Mesothelial cell of epicardium (in vitro differentiated cells): Measurements from ENCODE around the gene ZNF143. TPM values are rescaled to one million over a fixed set of nuclear protein-coding genes. Genes with fewer than 3 reads are reported as not detected.

Experiments used
- DNase-seq, 2 experiments: peaks; one replicate each; pipeline ENCODE4 v3.0.0; 2021; ENCODE audit warnings: low spot score in 2 of 2; ENCODE audit not compliant: unreplicated experiment in 2 of 2
- H3K27ac Mint-ChIP-seq: 2 replicates; pipeline ENCODE4 v1.8.0; 2021; ENCODE audit warnings: mixed read lengths
- H3K27me3 Mint-ChIP-seq: 2 replicates; pipeline ENCODE4 v1.8.0; 2021; ENCODE audit warnings: low read depth, mixed read lengths
- H3K36me3 Mint-ChIP-seq: 2 replicates; pipeline ENCODE4 v1.8.0; 2021; ENCODE audit warnings: mixed read lengths
- H3K4me1 Mint-ChIP-seq: 2 replicates; pipeline ENCODE4 v1.8.0; 2021; ENCODE audit warnings: mixed read lengths
- H3K4me3 Mint-ChIP-seq: 2 replicates; pipeline ENCODE4 v1.8.0; 2021; ENCODE audit warnings: mild to moderate bottlenecking, moderate library complexity, mixed read lengths
- H3K9me3 Mint-ChIP-seq: 2 replicates; pipeline ENCODE4 v1.8.0; 2021; ENCODE audit warnings: mixed read lengths
- total RNA-seq: library from RNA; stranded (reverse); gene quantifications from 3 replicates; pipeline ENCODE4 v1.2.1, GENCODE V29; 2021
- TF ChIP-seq, protein P1 (sequence below): fragments of 200-600 bp; sonication (generic); IDR thresholded peaks from one replicate; pipeline ENCODE4 v1.5.0; 2021; ENCODE audit warnings: antibody characterized with exemption; ENCODE audit not compliant: unreplicated experiment

Gene ZNF143
- total RNA-seq, 1 donor from 2014 or later: 29.1 TPM

GRCh38 chr11:9518835-9519410 is 58.1 kb downstream of the ZNF143 start:
- peaks cover 45% of the 10 kb centered on the region for H3K36me3 Mint-ChIP-seq
- no peak for DNase-seq
- H3K27ac Mint-ChIP-seq: peak overlapping the region; percentile 39
- no peaks in the 10 kb centered on the region for H3K4me1 Mint-ChIP-seq
- no peak overlapping the region for H3K4me3 Mint-ChIP-seq
- TF ChIP-seq, protein P1, sequence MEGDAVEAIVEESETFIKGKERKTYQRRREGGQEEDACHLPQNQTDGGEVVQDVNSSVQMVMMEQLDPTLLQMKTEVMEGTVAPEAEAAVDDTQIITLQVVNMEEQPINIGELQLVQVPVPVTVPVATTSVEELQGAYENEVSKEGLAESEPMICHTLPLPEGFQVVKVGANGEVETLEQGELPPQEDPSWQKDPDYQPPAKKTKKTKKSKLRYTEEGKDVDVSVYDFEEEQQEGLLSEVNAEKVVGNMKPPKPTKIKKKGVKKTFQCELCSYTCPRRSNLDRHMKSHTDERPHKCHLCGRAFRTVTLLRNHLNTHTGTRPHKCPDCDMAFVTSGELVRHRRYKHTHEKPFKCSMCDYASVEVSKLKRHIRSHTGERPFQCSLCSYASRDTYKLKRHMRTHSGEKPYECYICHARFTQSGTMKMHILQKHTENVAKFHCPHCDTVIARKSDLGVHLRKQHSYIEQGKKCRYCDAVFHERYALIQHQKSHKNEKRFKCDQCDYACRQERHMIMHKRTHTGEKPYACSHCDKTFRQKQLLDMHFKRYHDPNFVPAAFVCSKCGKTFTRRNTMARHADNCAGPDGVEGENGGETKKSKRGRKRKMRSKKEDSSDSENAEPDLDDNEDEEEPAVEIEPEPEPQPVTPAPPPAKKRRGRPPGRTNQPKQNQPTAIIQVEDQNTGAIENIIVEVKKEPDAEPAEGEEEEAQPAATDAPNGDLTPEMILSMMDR: no peak
- peaks cover 4% of the 10 kb centered on the region for H3K9me3 Mint-ChIP-seq
- no peaks in the 10 kb centered on the region for H3K27me3 Mint-ChIP-seq

DNA sequence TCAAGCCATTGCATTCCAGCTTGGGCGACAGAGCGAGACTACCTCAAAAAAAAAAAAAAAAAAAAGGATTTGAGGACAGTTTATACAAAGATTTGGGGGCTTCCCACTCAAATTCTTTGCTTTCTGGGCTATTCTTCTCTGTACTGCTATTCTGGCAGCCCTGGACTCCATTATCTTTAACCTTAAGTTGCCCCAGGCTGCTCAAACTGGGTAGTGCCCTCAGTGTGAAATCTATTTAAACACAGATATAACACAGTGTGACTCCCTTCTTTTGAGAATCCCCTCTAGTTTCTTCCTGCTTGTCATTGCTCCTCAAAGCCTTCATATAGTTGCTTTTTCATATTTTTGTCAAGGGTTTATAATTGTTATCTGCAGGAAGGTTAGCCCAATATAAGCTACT is 63.2 kb downstream of the ZNF143 start:
- H3K4me3 Mint-ChIP-seq: no peak overlapping the region
- peak overlapping the region; percentile 23 for H3K27ac Mint-ChIP-seq
- H3K27me3 Mint-ChIP-seq: no peaks in the 10 kb centered on the region
- TF ChIP-seq, protein P1: no peak
- DNase-seq: no peak
- no peaks in the 10 kb centered on the region for H3K9me3 Mint-ChIP-seq
- peaks cover 17% of the 10 kb centered on the region for H3K4me1 Mint-ChIP-seq
- H3K36me3 Mint-ChIP-seq: peaks cover 18% of the 10 kb centered on the region

GRCh38 chr11:9525116-9525515 is 64.3 kb downstream of the ZNF143 start:
- Mint-ChIP-seq H3K27me3 (no peaks in the 10 kb centered on the region), H3K9me3 (no peaks in the 10 kb centered on the region), H3K36me3 (peaks cover 13% of the 10 kb centered on the region), H3K27ac (no peak overlapping the region), H3K4me3 (no peak overlapping the region), H3K4me1 (peaks cover 28% of the 10 kb centered on the region)
- TF ChIP-seq, protein P1: no peak
- no peak for DNase-seq

- no peak for DNase-seq
- H3K4me1 Mint-ChIP-seq: peaks cover 41% of the 10 kb centered on the region
- H3K27me3 Mint-ChIP-seq: no peaks in the 10 kb centered on the region
- peaks cover 10% of the 10 kb centered on the region for H3K36me3 Mint-ChIP-seq
- TF ChIP-seq, protein P1: no peak
- no peak overlapping the region for H3K4me3 Mint-ChIP-seq
- no peaks in the 10 kb centered on the region for H3K9me3 Mint-ChIP-seq
- peak overlapping the region; percentile 88 for H3K27ac Mint-ChIP-seq
Measured at GRCh38 chr11:9527481-9528135, 66.8 kb downstream of the ZNF143 start.

DNA sequence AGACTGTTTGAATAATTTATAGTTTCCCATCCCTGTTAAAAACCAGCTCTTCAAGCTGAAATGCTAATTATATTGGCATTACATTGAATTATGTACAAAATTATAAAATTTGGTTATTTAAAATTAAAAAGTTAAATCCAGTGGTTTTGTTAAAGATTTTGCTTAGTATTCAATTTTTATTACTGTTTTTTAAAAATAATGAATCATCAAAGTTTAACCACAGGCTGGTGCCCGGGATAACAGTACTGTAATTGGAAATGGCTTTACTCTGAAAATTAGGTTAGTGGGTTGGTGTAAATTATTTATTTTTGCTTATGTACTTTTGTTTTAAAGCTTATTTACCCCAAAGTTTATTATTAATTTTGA is 67.3 kb downstream of the ZNF143 start:
- Mint-ChIP-seq H3K4me1 (peaks cover 44% of the 10 kb centered on the region), H3K4me3 (no peak overlapping the region), H3K9me3 (no peaks in the 10 kb centered on the region), H3K27ac (peak overlapping the region; percentile 88), H3K36me3 (peaks cover 7% of the 10 kb centered on the region), H3K27me3 (no peaks in the 10 kb centered on the region)
- TF ChIP-seq, protein P1: no peak
- no peak for DNase-seq
